K562 (cell line): Measurements from ENCODE around the gene PIGN. TPM values are rescaled to one million over a fixed set of nuclear protein-coding genes. Genes with fewer than 3 reads are reported as not detected.

ENCODE experiments used
- ATAC-seq: fragments of 200-7000 bp; cut with Tn5 transposase; 3 replicates; pipeline ENCODE4 v1.9.1; 2020; ENCODE audit warnings: moderate library complexity
- BruUV-seq: library from RNA; stranded (reverse); fragments of 400-500 nt; replicated peaks from 2 replicates; lab custom pipeline; 2021; lab: Mats Ljungman, UMichigan
- CTCF ChIA-PET: fragments of 300-600 bp; formaldehyde crosslinking; extraction: SDS; loops from one replicate; lab custom pipeline; 2021; ENCODE audit warnings: low intra/inter-chr PET ratio; lab: Yijun Ruan, JAX
- POLR2A ChIA-PET: fragments of 300-600, 350-650 bp; sonication (Branson Sonifier 250); formaldehyde crosslinking; extraction: SDS; loops from one replicate; lab custom pipeline; 2021; ENCODE audit warnings: antibody characterized with exemption, inconsistent platforms; lab: Yijun Ruan, JAX
- DNase-seq, 4 experiments: peaks; one replicate each; pipeline versions ENCODE4 v3.0.0 to v3.0.0-alpha.2; 2011 to 2018; ENCODE audit warnings: low spot score in 3 of 4, mixed read lengths in 3 of 4; ENCODE audit errors: extremely low read depth in 1 of 4
- FAIRE-seq: peaks from 2 replicates; lab custom pipeline; 2011; peaks lifted over from hg19 to GRCh38; lab: Jason Lieb, UNC
- H2AFZ ChIP-seq: 2 replicates; pipeline ENCODE4 v1.6.0; 2011; ENCODE audit warnings: low read depth, low read length, control low read depth, inconsistent platforms
- H3K27ac ChIP-seq: fragments of 200-600 bp; 3 replicates; pipeline ENCODE4 v1.8.0; 2011; ENCODE audit warnings: low read depth, mild to moderate bottlenecking, control low read depth, inconsistent platforms, low read length, moderate library complexity, mixed read lengths; ENCODE audit errors: extremely low read depth
- H3K27me3 ChIP-seq, 2 experiments: fragments of 300-600 bp in 1 of 2; 2 replicates in 1 of 2; 3 replicates in 1 of 2; pipeline versions ENCODE4 v1.6.0 to v1.8.0; 2011; ENCODE audit warnings: inconsistent platforms in 2 of 2, low read length in 2 of 2, mild to moderate bottlenecking in 1 of 2, mixed read lengths in 1 of 2, moderate library complexity in 1 of 2; ENCODE audit not compliant: control insufficient read depth in 2 of 2, insufficient read depth in 2 of 2
- H3K36me3 ChIP-seq: fragments of 300-600 bp; 3 replicates; pipeline ENCODE4 v1.8.0; 2011; ENCODE audit warnings: mild to moderate bottlenecking, low read length, inconsistent platforms; ENCODE audit not compliant: control insufficient read depth, insufficient read depth
- H3K4me1 ChIP-seq, 2 experiments: fragments of 200-600 bp in 1 of 2; replicated peaks in 1 of 2; 2 replicates in 1 of 2; 3 replicates in 1 of 2; pipeline versions ENCODE4 v1.5.1 to v1.8.0; 2011; ENCODE audit warnings: inconsistent platforms in 2 of 2, low read length in 2 of 2, mild to moderate bottlenecking in 1 of 2, mixed read lengths in 1 of 2, moderate library complexity in 1 of 2; ENCODE audit not compliant: control insufficient read depth in 2 of 2, insufficient read depth in 2 of 2
- H3K4me2 ChIP-seq: 2 replicates; pipeline ENCODE4 v1.6.1; 2011; ENCODE audit warnings: low read length, control low read depth, inconsistent platforms, mixed read lengths; ENCODE audit not compliant: insufficient read depth
- H3K4me3 ChIP-seq: fragments of 200-600 bp; sonication (generic), shearing (Covaris generic); 2 replicates; pipeline ENCODE4 v1.5.1; 2016; ENCODE audit warnings: control low read depth, inconsistent platforms
- H3K79me2 ChIP-seq: fragments of 200-600 bp; 3 replicates; pipeline ENCODE4 v1.8.0; 2011; ENCODE audit warnings: low read length, inconsistent platforms; ENCODE audit not compliant: control insufficient read depth, insufficient read depth
- H3K9ac ChIP-seq, 2 experiments: 2 replicates each; pipeline versions ENCODE4 v1.6.0 to v1.6.1; 2011; ENCODE audit warnings: low read depth in 2 of 2, low read length in 2 of 2, control low read depth in 1 of 2, inconsistent platforms in 1 of 2, mild to moderate bottlenecking in 1 of 2, mixed read lengths in 1 of 2; ENCODE audit not compliant: insufficient read depth in 1 of 2
- H3K9me1 ChIP-seq: one replicate; pipeline ENCODE4 v1.6.0; 2011; ENCODE audit warnings: inconsistent platforms, mild to moderate bottlenecking, low read length, moderate library complexity; ENCODE audit not compliant: control insufficient read depth, insufficient read depth
- H3K9me3 ChIP-seq: replicated peaks from 2 replicates; pipeline ENCODE4 v1.5.1; 2011; ENCODE audit warnings: low read depth, low read length, inconsistent platforms; ENCODE audit not compliant: control insufficient read depth, insufficient read depth
- H4K20me1 ChIP-seq: replicated peaks from 2 replicates; pipeline ENCODE4 v1.6.1; 2011; ENCODE audit warnings: low read length, inconsistent platforms, mixed read lengths; ENCODE audit not compliant: control insufficient read depth, insufficient read depth
- CCAR2 ChIP-seq: fragments of 200-400 bp; formaldehyde crosslinking; IDR thresholded peaks from 2 replicates; pipeline ENCODE4 v1.6.1; 2017; ENCODE audit warnings: mild to moderate bottlenecking, low read depth, low read length
- CUX1 ChIP-seq: fragments of 200-800 bp; sonication (Bioruptor generic); IDR thresholded peaks from 2 replicates; pipeline ENCODE4 v1.6.1; 2016; ENCODE audit warnings: missing genetic modification characterization, missing compliant biosample characterization
- E2F5 ChIP-seq: sonication (generic); formaldehyde crosslinking; IDR thresholded peaks from 2 replicates; pipeline ENCODE4 v1.8.0; 2022; ENCODE audit warnings: mild to moderate bottlenecking, missing genetic modification reagents
- GTF2E2 ChIP-seq: fragments of 200-800 bp; sonication (Bioruptor generic); IDR thresholded peaks from 2 replicates; pipeline ENCODE4 v1.6.1; 2016; ENCODE audit warnings: missing genetic modification characterization, missing compliant biosample characterization
- LCOR ChIP-seq: sonication (generic); formaldehyde crosslinking; IDR thresholded peaks from 2 replicates; pipeline ENCODE4 v1.8.0; 2022; ENCODE audit warnings: mild to moderate bottlenecking, missing genetic modification reagents
- MEIS2 ChIP-seq: fragments of 450-650 bp; IDR thresholded peaks from 2 replicates; pipeline ENCODE4 v1.6.1; 2014; ENCODE audit warnings: mild to moderate bottlenecking; ENCODE audit not compliant: partially characterized antibody
- POLR2H ChIP-seq: IDR thresholded peaks from 2 replicates; pipeline ENCODE4 v1.6.1; 2016; ENCODE audit warnings: missing genetic modification characterization, low read depth, mild to moderate bottlenecking, control low read depth, missing compliant biosample characterization, moderate library complexity
- RB1 ChIP-seq: fragments of 450-650 bp; IDR thresholded peaks from 2 replicates; pipeline ENCODE4 v1.6.1; 2017; ENCODE audit warnings: low read depth, mild to moderate bottlenecking
- RBM14 ChIP-seq: fragments of 200-400 bp; formaldehyde crosslinking; IDR thresholded peaks from 2 replicates; pipeline ENCODE4 v1.6.1; 2018; ENCODE audit warnings: low read depth, mild to moderate bottlenecking, low read length, moderate library complexity, borderline replicate concordance; ENCODE audit not compliant: insufficient read depth
- RNF2 ChIP-seq: sonication (generic); IDR thresholded peaks from 2 replicates; pipeline ENCODE4 v1.6.1; 2016
- ZBTB7A ChIP-seq: IDR thresholded peaks from 2 replicates; pipeline ENCODE4 v1.6.1; 2011; ENCODE audit warnings: low read depth, mild to moderate bottlenecking, low read length, moderate library complexity, borderline replicate concordance; ENCODE audit not compliant: control insufficient read depth
- ZNF354B ChIP-seq: fragments of 250-450 bp; sonication (Bioruptor Pico); IDR thresholded peaks from 2 replicates; pipeline ENCODE4 v1.4.0; 2020
- ZNF41 ChIP-seq: fragments of 250-450 bp; sonication (Bioruptor Pico); conservative IDR thresholded peaks from 2 replicates; pipeline ENCODE4 v1.4.0; 2020; ENCODE audit warnings: mild to moderate bottlenecking
- ZSCAN29 ChIP-seq: fragments of 450-650 bp; IDR thresholded peaks from 2 replicates; pipeline ENCODE4 v1.6.1; 2017
- WGBS: fragments of 100-300 bp; shearing (Covaris generic); methylation state at CpG from one replicate; pipeline ENCODE4 v1.1.6; 2016; ENCODE audit warnings: low coverage, mixed read lengths; ENCODE audit not compliant: insufficient coverage; ENCODE audit errors: missing lambda C conversion rate; 5-methylcytosine and 5-hydroxymethylcytosine counted together
- in situ Hi-C: fragments of 300-500 bp; cut with MboI; formaldehyde crosslinking; loops from 4 replicates; pipeline ENCODE4 v1.15.0; 2018; ENCODE audit warnings: inconsistent platforms, mixed read lengths
- intact Hi-C: fragments of 100-400 bp; cut with micrococcal nuclease; formaldehyde crosslinking; loops from 2 replicates; pipeline ENCODE4 v1.14.2; 2022
- polyA plus RNA-seq, 8 experiments: library from polyadenylated mRNA; depleted of rRNA in 4 of 8; stranded (reverse) in 5 of 8; unstranded in 3 of 8; fragments of >200 nt; fragmentation: Nextera tagmentation in 2 of 8; fragmentation: Illumina TruSeq in 1 of 8; extraction: Ambion mirVana in 2 of 8; extraction: Trizol in 1 of 8; gene quantifications; 2 replicates each; pipeline versions ENCODE4 v1.2.1 to v1.2.3, GENCODE V29; 2011 to 2014; ENCODE audit warnings: inconsistent platforms in 1 of 8, missing spikeins in 1 of 8
- total RNA-seq, 7 experiments: library from RNA; depleted of rRNA in 6 of 7; stranded (reverse); fragments of >200 nt in 6 of 7; fragmentation: Illumina TruSeq in 2 of 7; extraction: Trizol in 2 of 7; gene quantifications; 2 replicates each; pipeline versions ENCODE4 v1.2.1 to v1.2.3, GENCODE V29; 2011 to 2021; ENCODE audit warnings: low replicate concordance in 1 of 7

Gene PIGN
- total and polyA plus RNA-seq, 9 of the 15 experiments (the other 6 are each of a cell fraction or from before 2014, with no cell fraction given) = 9.9 to 25.6 (median 17.3) TPM

- H4K20me1 ChIP-seq = no peaks in the 10 kb centered on the region
- no peak overlapping the region for H3K4me3 ChIP-seq
- H3K79me2 ChIP-seq = no peaks in the 10 kb centered on the region
- no peaks in the 10 kb centered on the region for H3K27me3 ChIP-seq
- H3K9me3 ChIP-seq = no peaks in the 10 kb centered on the region
- H3K27ac ChIP-seq = no peak overlapping the region
- FAIRE-seq = no peak
- no peaks in the 10 kb centered on the region for H3K36me3 ChIP-seq
- intact Hi-C loops (no loop called here), in situ Hi-C loops (no loop called here)
- H3K9ac ChIP-seq = no peak overlapping the region
- POLR2A ChIA-PET = no interaction called here
- H3K9me1 ChIP-seq = no peaks in the 10 kb centered on the region
- no peak overlapping the region for H2AFZ ChIP-seq
- H3K4me1 ChIP-seq = peaks cover 0 to 12% of the 10 kb centered on the region in 2 experiments; a peak in 2 of 5 replicates
- no peak for DNase-seq
- TF ChIP-seq CUX1 (CRISPR knock-in tag) (no peak), MEIS2 (no peak), RBM14 (no peak), CCAR2 (no peak), GTF2E2 (tag) (no peak), RNF2 (no peak), POLR2H (tag) (no peak), ZNF354B (CRISPR knock-in tag) (no peak), ZSCAN29 (no peak), RB1 (no peak), ZNF41 (CRISPR knock-in tag) (no peak), ZBTB7A (no peak), E2F5 (CRISPR knock-in tag) (no peak), LCOR (CRISPR knock-in tag) (no peak)
- CTCF ChIA-PET = no interaction called here
- no peak overlapping the region for H3K4me2 ChIP-seq
- no TSS peak for BruUV-seq
- ATAC-seq = no peak
- WGBS = 88% methylated on average over 1 of the region's 2 CpGs
These were observed 117.3 kb downstream of the PIGN start for GRCh38 chr18:62069556-62069955.
